ENCODE data around the gene TLX2. TPM values are rescaled to one million over a fixed set of nuclear protein-coding genes. Genes with fewer than 3 reads are reported as not detected.

Gene TLX2
- total and polyA plus RNA-seq, 2 donors (not counting 3 experiments of a cell fraction or from before 2014, with no cell fraction given): not detected

GRCh38 chr2:74474481-74474880 lies 39.8 kb upstream of the TLX2 start:
- DNase-seq (ENCODE audit: low read depth, low spot score): no peak
- BruUV-seq (replicated peaks): no TSS peak
- H3K4me3 ChIP-seq (replicated peaks in 1 of 3; ENCODE audit: insufficient read depth in 1 of 3, low read depth in 1 of 3, low read length in 3 of 3): no peak overlapping the region
- intact Hi-C loops (cut with micrococcal nuclease): no loop called here
- H4K20me1 ChIP-seq (replicated peaks; ENCODE audit: control insufficient read depth, extremely low read depth, insufficient read depth, low read length): no peaks in the 10 kb centered on the region
- no peak for FAIRE-seq
- H3K79me2 ChIP-seq (ENCODE audit: control insufficient read depth, insufficient read depth, low read length): no peaks in the 10 kb centered on the region
- H3K9ac ChIP-seq (replicated peaks; ENCODE audit: extremely low read depth, insufficient read depth, low read length): no peak overlapping the region
- no peak overlapping the region for H3K4me2 ChIP-seq (ENCODE audit: insufficient read depth, low read length)
- peaks cover 0 to 7% of the 10 kb centered on the region in 2 experiments for H3K36me3 ChIP-seq (ENCODE audit: control insufficient read depth in 2 of 2, extremely low read depth in 1 of 2, insufficient read depth in 2 of 2, low read length in 2 of 2)
- H3K27ac ChIP-seq (ENCODE audit: insufficient read depth, low read depth, low read length): no peak overlapping the region
- H3K4me1 ChIP-seq (ENCODE audit: control insufficient read depth, extremely low read depth, insufficient read depth, low read length): peaks cover 13% of the 10 kb centered on the region
- dilution Hi-C loops (cut with MboI; ENCODE audit: extremely low pct_ligation_motif_present, low sequenced_read_pairs): no loop called here
- H2AFZ ChIP-seq (ENCODE audit: low read depth, low read length): no peak overlapping the region
- H3K9me1 ChIP-seq (replicated peaks; ENCODE audit: control insufficient read depth, extremely low read depth, insufficient read depth, low read length): no peaks in the 10 kb centered on the region
- ChIA-PET CTCF (interaction anchor here (0.8 to 1.8 kb wide), 5 partner anchors 9 to 225 kb away, joined by 3 to 6 read pairs (median 5); partner anchors contain the start of gene MOGS), POLR2A (no interaction called here)
- TF ChIP-seq POLR2AphosphoS5 (IDR thresholded peaks at IDR 0.05; ENCODE audit: insufficient read depth, low read depth, low read length) (no peak), MAX (IDR thresholded peaks at IDR 0.05; ENCODE audit: insufficient read depth, insufficient read length) (no peak), GATA2 (IDR thresholded peaks at IDR 0.05; ENCODE audit: insufficient read depth, insufficient read length, low read depth, low read length) (no peak), EZH2 (IDR thresholded peaks at IDR 0.05; ENCODE audit: borderline replicate concordance, low read depth, low read length, severe bottlenecking) (no peak), POLR2A (IDR thresholded peaks at IDR 0.05; ENCODE audit: low read depth, low read length) (no peak), MYC (IDR thresholded peaks at IDR 0.05; ENCODE audit: low read depth, low read length) (no peak), JUN (IDR thresholded peaks at IDR 0.05; ENCODE audit: borderline replicate concordance, insufficient read depth, insufficient read length, low read depth) (no peak), FOS (IDR thresholded peaks at IDR 0.05; ENCODE audit: borderline replicate concordance, insufficient read depth, low read length) (no peak), CTCF (IDR thresholded peaks at IDR 0.05; ENCODE audit: extremely low read depth in 1 of 2, insufficient read depth in 1 of 2, low read depth in 1 of 2, low read length in 2 of 2) (no peak)
- H3K9me3 ChIP-seq (replicated peaks; ENCODE audit: control insufficient read depth, insufficient read depth, low read length): no peaks in the 10 kb centered on the region
- no peaks in the 10 kb centered on the region for H3K27me3 ChIP-seq (ENCODE audit: control insufficient read depth in 2 of 2, insufficient read depth in 2 of 2, low read length in 2 of 2)
